ENCODE measurements around the gene VPS26B. TPM values are rescaled to one million over a fixed set of nuclear protein-coding genes. Genes with fewer than 3 reads are reported as not detected.

VPS26B gene
- total RNA-seq, 1 donor from 2014 or later: 46.6 TPM

DNA sequence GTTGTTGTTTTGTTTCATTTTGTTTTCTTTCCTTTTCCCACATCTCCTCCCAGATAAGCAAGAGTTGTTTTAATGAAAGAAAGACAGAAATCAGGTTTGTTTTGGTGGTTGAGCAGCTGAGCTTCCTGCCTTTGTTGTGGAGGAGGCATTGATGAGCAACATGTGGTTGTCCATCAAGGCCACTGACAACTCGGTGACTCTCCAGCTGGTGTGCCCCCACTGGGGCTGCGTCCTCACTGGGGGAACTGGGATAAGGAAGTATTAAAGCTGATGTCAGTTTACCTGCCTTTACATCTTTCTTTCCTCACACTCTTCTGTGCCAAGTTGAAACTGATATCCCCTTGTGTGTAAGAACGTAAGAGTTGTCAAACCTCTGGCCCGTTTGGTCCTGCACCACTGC is 5.9 kb downstream of the VPS26B start:
- H3K4me3 ChIP-seq (ENCODE audit: insufficient read depth, low read depth, low read length): no peak overlapping the region
- peaks cover 83% of the 10 kb centered on the region for H3K79me2 ChIP-seq (ENCODE audit: insufficient read depth, low read length)
- no peak overlapping the region for H3K9ac ChIP-seq (ENCODE audit: low read length)
- H4K20me1 ChIP-seq (ENCODE audit: insufficient read depth, low read length): peaks cover 92% of the 10 kb centered on the region
- no peak overlapping the region for H3K27ac Mint-ChIP-seq (ENCODE audit: unreplicated experiment)
- H3K36me3 Mint-ChIP-seq (ENCODE audit: low read depth, unreplicated experiment): peaks cover 5% of the 10 kb centered on the region
- H3K27me3 ChIP-seq (ENCODE audit: insufficient read depth, low read length): no peaks in the 10 kb centered on the region
- peaks cover 28% of the 10 kb centered on the region for H3K4me1 Mint-ChIP-seq (ENCODE audit: low read depth, unreplicated experiment)
- H3K36me3 ChIP-seq (ENCODE audit: insufficient read depth, low read length): peaks cover 8% of the 10 kb centered on the region
- H3K4me2 ChIP-seq (ENCODE audit: low read length): no peak overlapping the region
- peaks cover 18% of the 10 kb centered on the region for H3K4me1 ChIP-seq (ENCODE audit: insufficient read depth, low read length)
- FAIRE-seq (no peak), DNase-seq (ENCODE audit: low read depth) (no peak)
- no peaks in the 10 kb centered on the region for H3K9me3 Mint-ChIP-seq (ENCODE audit: unreplicated experiment)
- H3K4me3 Mint-ChIP-seq (ENCODE audit: unreplicated experiment): no peak overlapping the region
- H2AFZ ChIP-seq (ENCODE audit: low read depth, low read length): no peak overlapping the region
- TF ChIP-seq, protein P1, sequence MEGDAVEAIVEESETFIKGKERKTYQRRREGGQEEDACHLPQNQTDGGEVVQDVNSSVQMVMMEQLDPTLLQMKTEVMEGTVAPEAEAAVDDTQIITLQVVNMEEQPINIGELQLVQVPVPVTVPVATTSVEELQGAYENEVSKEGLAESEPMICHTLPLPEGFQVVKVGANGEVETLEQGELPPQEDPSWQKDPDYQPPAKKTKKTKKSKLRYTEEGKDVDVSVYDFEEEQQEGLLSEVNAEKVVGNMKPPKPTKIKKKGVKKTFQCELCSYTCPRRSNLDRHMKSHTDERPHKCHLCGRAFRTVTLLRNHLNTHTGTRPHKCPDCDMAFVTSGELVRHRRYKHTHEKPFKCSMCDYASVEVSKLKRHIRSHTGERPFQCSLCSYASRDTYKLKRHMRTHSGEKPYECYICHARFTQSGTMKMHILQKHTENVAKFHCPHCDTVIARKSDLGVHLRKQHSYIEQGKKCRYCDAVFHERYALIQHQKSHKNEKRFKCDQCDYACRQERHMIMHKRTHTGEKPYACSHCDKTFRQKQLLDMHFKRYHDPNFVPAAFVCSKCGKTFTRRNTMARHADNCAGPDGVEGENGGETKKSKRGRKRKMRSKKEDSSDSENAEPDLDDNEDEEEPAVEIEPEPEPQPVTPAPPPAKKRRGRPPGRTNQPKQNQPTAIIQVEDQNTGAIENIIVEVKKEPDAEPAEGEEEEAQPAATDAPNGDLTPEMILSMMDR (IDR thresholded peaks at IDR 0.05; ENCODE audit: insufficient read depth, low read depth, low read length): no peak
- no peak for TF ChIP-seq EZH2 (IDR thresholded peaks at IDR 0.05; ENCODE audit: insufficient read depth, low read length)
- H3K27ac ChIP-seq (ENCODE audit: low read depth, low read length): no peak overlapping the region
- no peaks in the 10 kb centered on the region for H3K9me3 ChIP-seq (ENCODE audit: insufficient read depth, low read depth, low read length)
- no peaks in the 10 kb centered on the region for H3K27me3 Mint-ChIP-seq (ENCODE audit: low read depth, unreplicated experiment)

DNA sequence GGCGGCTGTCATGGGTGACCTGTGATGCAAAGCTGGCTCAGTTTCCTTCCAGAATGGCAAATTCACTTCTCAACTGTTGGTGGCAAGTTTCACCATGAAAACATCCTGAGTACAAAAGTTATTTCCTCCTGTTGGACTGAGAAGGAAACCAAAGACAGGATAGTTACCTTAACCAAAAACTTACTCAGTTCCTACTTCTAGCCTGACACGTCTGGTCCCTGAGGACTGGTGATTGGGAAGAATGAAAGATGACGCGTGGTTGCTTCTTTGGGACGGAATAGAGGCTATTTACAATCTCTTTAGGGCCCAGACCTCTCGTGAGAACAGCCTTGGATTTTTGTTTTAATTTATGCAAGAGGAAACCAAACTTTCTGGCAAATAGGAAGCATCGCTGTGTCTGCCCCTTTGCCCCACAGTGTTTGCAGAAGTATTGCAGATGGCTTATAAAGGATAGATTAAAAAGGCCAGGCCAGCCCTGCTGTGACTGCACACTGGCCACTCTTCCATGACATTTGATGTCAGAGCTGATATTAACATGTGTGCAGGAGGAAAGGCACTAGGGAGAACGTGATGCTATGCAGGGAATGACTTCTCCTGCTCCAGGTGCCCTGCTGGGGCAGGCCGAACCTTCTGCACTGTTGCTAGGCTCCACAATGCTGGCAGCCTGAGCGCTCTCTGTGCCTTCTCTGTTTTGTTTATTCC is 7.6 kb downstream of the VPS26B start:
- H3K9me3 Mint-ChIP-seq (ENCODE audit: unreplicated experiment): no peaks in the 10 kb centered on the region
- no peak for FAIRE-seq
- peaks cover 22% of the 10 kb centered on the region for H3K4me1 Mint-ChIP-seq (ENCODE audit: low read depth, unreplicated experiment)
- Histone ChIP-seq H2AFZ (ENCODE audit: low read depth, low read length) (no peak overlapping the region), H3K4me1 (ENCODE audit: insufficient read depth, low read length) (peaks cover 4% of the 10 kb centered on the region), H3K4me2 (ENCODE audit: low read length) (no peak overlapping the region), H3K9me3 (ENCODE audit: insufficient read depth, low read depth, low read length) (no peaks in the 10 kb centered on the region), H3K27me3 (ENCODE audit: insufficient read depth, low read length) (no peaks in the 10 kb centered on the region), H3K27ac (ENCODE audit: low read depth, low read length) (no peak overlapping the region), H3K79me2 (ENCODE audit: insufficient read depth, low read length) (peaks cover 65% of the 10 kb centered on the region), H3K36me3 (ENCODE audit: insufficient read depth, low read length) (peaks cover 8% of the 10 kb centered on the region), H4K20me1 (ENCODE audit: insufficient read depth, low read length) (peaks cover 74% of the 10 kb centered on the region), H3K4me3 (ENCODE audit: insufficient read depth, low read depth, low read length) (no peak overlapping the region), H3K9ac (ENCODE audit: low read length) (no peak overlapping the region)
- no peak overlapping the region for H3K27ac Mint-ChIP-seq (ENCODE audit: unreplicated experiment)
- DNase-seq (ENCODE audit: low read depth): no peak
- no peaks in the 10 kb centered on the region for H3K27me3 Mint-ChIP-seq (ENCODE audit: low read depth, unreplicated experiment)
- no peak overlapping the region for H3K4me3 Mint-ChIP-seq (ENCODE audit: unreplicated experiment)
- H3K36me3 Mint-ChIP-seq (ENCODE audit: low read depth, unreplicated experiment): peaks cover 5% of the 10 kb centered on the region
- TF ChIP-seq, protein P1 (IDR thresholded peaks at IDR 0.05; ENCODE audit: insufficient read depth, low read depth, low read length): no peak
- no peak for TF ChIP-seq EZH2 (IDR thresholded peaks at IDR 0.05; ENCODE audit: insufficient read depth, low read length)

DNA sequence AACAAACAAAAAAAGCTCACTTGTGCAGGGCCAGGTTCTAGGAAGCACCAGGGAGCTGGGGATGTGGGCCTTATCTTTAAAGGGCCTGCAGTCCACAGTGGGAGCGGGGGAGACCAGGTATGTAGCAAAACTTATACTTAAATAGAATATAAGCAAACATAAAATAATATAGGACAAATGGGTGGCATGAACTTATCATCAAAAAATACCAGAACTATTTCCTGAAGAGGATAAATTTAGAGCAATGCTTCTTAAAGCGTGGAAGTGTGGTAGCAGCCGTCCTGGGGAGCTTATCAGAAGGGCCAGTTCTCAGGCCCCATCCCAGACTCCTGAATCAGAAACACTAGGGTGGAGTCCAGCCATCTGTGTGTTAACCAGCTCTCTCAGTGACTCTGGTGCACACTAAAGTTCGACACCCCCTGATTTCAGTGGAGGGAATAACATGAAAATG is 9.3 kb downstream of the VPS26B start:
- Histone ChIP-seq H3K4me3 (ENCODE audit: insufficient read depth, low read depth, low read length) (no peak overlapping the region), H2AFZ (ENCODE audit: low read depth, low read length) (no peak overlapping the region), H3K27me3 (ENCODE audit: insufficient read depth, low read length) (no peaks in the 10 kb centered on the region), H3K4me2 (ENCODE audit: low read length) (no peak overlapping the region), H3K9me3 (ENCODE audit: insufficient read depth, low read depth, low read length) (no peaks in the 10 kb centered on the region), H3K27ac (ENCODE audit: low read depth, low read length) (no peak overlapping the region), H3K9ac (ENCODE audit: low read length) (no peak overlapping the region), H3K79me2 (ENCODE audit: insufficient read depth, low read length) (peaks cover 50% of the 10 kb centered on the region), H3K4me1 (ENCODE audit: insufficient read depth, low read length) (peaks cover 2% of the 10 kb centered on the region), H4K20me1 (ENCODE audit: insufficient read depth, low read length) (peaks cover 61% of the 10 kb centered on the region), H3K36me3 (ENCODE audit: insufficient read depth, low read length) (peaks cover 4% of the 10 kb centered on the region)
- FAIRE-seq: no peak
- Mint-ChIP-seq H3K4me1 (ENCODE audit: low read depth, unreplicated experiment) (peaks cover 29% of the 10 kb centered on the region), H3K36me3 (ENCODE audit: low read depth, unreplicated experiment) (peaks cover 5% of the 10 kb centered on the region), H3K27ac (ENCODE audit: unreplicated experiment) (no peak overlapping the region), H3K27me3 (ENCODE audit: low read depth, unreplicated experiment) (no peaks in the 10 kb centered on the region), H3K9me3 (ENCODE audit: unreplicated experiment) (no peaks in the 10 kb centered on the region), H3K4me3 (ENCODE audit: unreplicated experiment) (no peak overlapping the region)
- no peak for DNase-seq (ENCODE audit: low read depth)
- no peak for TF ChIP-seq EZH2 (IDR thresholded peaks at IDR 0.05; ENCODE audit: insufficient read depth, low read length)
- TF ChIP-seq, protein P1 (IDR thresholded peaks at IDR 0.05; ENCODE audit: insufficient read depth, low read depth, low read length): no peak
